Right lobe of liver (tissue), 6 donors: Measurements from ENCODE around the gene PTRHD1. TPM values are rescaled to one million over a fixed set of nuclear protein-coding genes. Genes with fewer than 3 reads are reported as not detected.

Source experiments
- ATAC-seq, 4 donors: fragments of 200-7000 bp; cut with Tn5 transposase; one replicate each; pipeline ENCODE4 v1.9.1; 2020; ENCODE audit warnings: mild to moderate bottlenecking in 4 of 4, moderate library complexity in 4 of 4
- DNase-seq, 3 donors: peaks; one replicate each; pipeline ENCODE4 v3.0.0-alpha.2; 2020
- H3K27ac ChIP-seq, 3 donors: fragments of 200-600 bp; one replicate each; pipeline ENCODE4 v1.8.0; 2022
- H3K27me3 ChIP-seq, 2 donors: fragments of 200-600 bp; one replicate each; pipeline ENCODE4 v1.8.0; 2022
- H3K36me3 ChIP-seq, 4 donors: fragments of 200-600 bp; sonication (generic) in 1 of 4; one replicate each; pipeline versions ENCODE4 v1.5.1 to v1.8.0; 2017 to 2022; ENCODE audit warnings: control low read depth in 1 of 4
- H3K4me1 ChIP-seq, 4 donors: fragments of 200-600 bp; sonication (generic) in 1 of 4; one replicate each; pipeline versions ENCODE4 v1.5.1 to v1.8.0; 2017 to 2022; ENCODE audit warnings: control low read depth in 1 of 4
- H3K4me3 ChIP-seq, 3 donors: fragments of 200-600 bp; one replicate each; pipeline ENCODE4 v1.8.0; 2022
- H3K9me3 ChIP-seq, 4 donors: fragments of 200-600 bp; sonication (generic) in 1 of 4; one replicate each; pipeline versions ENCODE4 v1.5.1 to v1.8.0; 2017 to 2022; ENCODE audit warnings: control low read depth in 1 of 4
- CTCF ChIP-seq, 4 donors: fragments of 200-600 bp in 3 of 4; fragments of 450-650 bp in 1 of 4; IDR thresholded peaks; one replicate each; pipeline versions ENCODE4 v1.5.1 to v1.8.0; 2016 to 2022; ENCODE audit warnings: antibody characterized with exemption in 4 of 4, mild to moderate bottlenecking in 2 of 4
- POLR2A ChIP-seq: fragments of 450-650 bp; IDR thresholded peaks from one replicate; pipeline ENCODE4 v1.6.1; 2017; ENCODE audit warnings: antibody characterized with exemption, mild to moderate bottlenecking
- WGBS: methylation state at CpG from one replicate; pipeline ENCODE4 v1.1.6; 2018; ENCODE audit warnings: low coverage, low lambda C conversion rate; ENCODE audit not compliant: insufficient coverage; ENCODE audit errors: missing lambda C conversion rate; 5-methylcytosine and 5-hydroxymethylcytosine counted together
- intact Hi-C, 2 donors: fragments of 100-400 bp; cut with DNase I; formaldehyde crosslinking; loops; one replicate each; pipeline versions ENCODE4 v1.11.2 to v1.14.1; 2022
- total RNA-seq, 6 experiments: library from RNA; depleted of rRNA in 2 of 6; stranded (reverse); fragments of >200 nt in 2 of 6; fragmentation: NEBNext Ultra II Directional in 3 of 6; extraction: Animal tissue kit (Norgen Biotek cat#: 25700) in 3 of 6; gene quantifications; one replicate each; pipeline versions ENCODE4 v1.1.0 to v1.2.4, GENCODE V29; 2016 to 2023
- donor health status: DM: no; HTN: yes; CAD: no.
- donor health status: DM: no; HTN: no; CAD: no.
- donor health status: DM: no; HTN: no; CAD: no.
- donor health status: DM: no; HTN: yes; CAD: no.
- donor health status: DM: no; HTN: yes; CAD: no.

PTRHD1 gene
- total RNA-seq, 6 experiments from 2014 or later: 10.1 to 16.4 (median 15.3) TPM

- intact Hi-C loops: loop anchor here in 1 of 2 donors (10.0 kb wide), 1 partner anchor 422 kb away; no protein-coding TSS in a partner anchor
- TF ChIP-seq POLR2A (no peak), CTCF (IDR thresholded peaks at IDR 0.05) (no peak)
Observed at GRCh38 chr2:24826773-24827145, 33.6 kb upstream of the PTRHD1 start.

GRCh38 chr2:24825883-24826772 is 32.9 kb upstream of the PTRHD1 start:
- DNase-seq: peak in 1 of 3 donors; percentile 41
- ATAC-seq: no peak
- no peak overlapping the region for H3K4me3 ChIP-seq
- H3K27me3 ChIP-seq: no peaks in the 10 kb centered on the region
- H3K36me3 ChIP-seq: no peaks in the 10 kb centered on the region
- WGBS: 53% methylated on average over 2 of the region's 14 CpGs
- peaks cover 0 to 4% (median 0%) of the 10 kb centered on the region in 4 donors for H3K4me1 ChIP-seq
- H3K9me3 ChIP-seq: no peaks in the 10 kb centered on the region
- intact Hi-C loops: loop anchor here in 1 of 2 donors (10.0 kb wide), 1 partner anchor 421 kb away; no protein-coding TSS in a partner anchor
- TF ChIP-seq POLR2A: no peak
- TF ChIP-seq CTCF (IDR thresholded peaks at IDR 0.05): no peak
- no peak overlapping the region for H3K27ac ChIP-seq

More at GRCh38 chr2:24826773-24827145, 33.6 kb upstream of the PTRHD1 start:
- no peaks in the 10 kb centered on the region for H3K27me3 ChIP-seq
- ATAC-seq (no peak), DNase-seq (no peak)
- H3K27ac ChIP-seq: no peak overlapping the region
- no peaks in the 10 kb centered on the region for H3K9me3 ChIP-seq
- no peaks in the 10 kb centered on the region for H3K36me3 ChIP-seq
- no peak overlapping the region for H3K4me3 ChIP-seq
- peaks cover 0 to 4% (median 0%) of the 10 kb centered on the region in 4 donors for H3K4me1 ChIP-seq
- WGBS: 78% methylated on average over 5 of the region's 5 CpGs

- H3K4me3 ChIP-seq: no peak overlapping the region
- H3K36me3 ChIP-seq: no peaks in the 10 kb centered on the region
- no peaks in the 10 kb centered on the region for H3K9me3 ChIP-seq
- no peak overlapping the region for H3K27ac ChIP-seq
- DNase-seq (peak in 1 of 3 donors; percentile 37), ATAC-seq (no peak)
- intact Hi-C loops: loop anchor here in 1 of 2 donors (10.0 kb wide), 1 partner anchor 420 kb away; no protein-coding TSS in a partner anchor
- peaks cover 0 to 4% (median 0%) of the 10 kb centered on the region in 4 donors for H3K4me1 ChIP-seq
- H3K27me3 ChIP-seq: no peaks in the 10 kb centered on the region
- TF ChIP-seq POLR2A: no peak
- peak in 3 of 4 donors; percentile 32 to 42 (median 35) for TF ChIP-seq CTCF (IDR thresholded peaks at IDR 0.05)
- WGBS: 84% methylated on average over 3 of the region's 16 CpGs
Observed at GRCh38 chr2:24824966-24825882, 32.0 kb upstream of the PTRHD1 start.

GRCh38 chr2:24824071-24824588 is 30.9 kb upstream of the PTRHD1 start:
- 97% methylated on average over 12 of the region's 14 CpGs for WGBS
- DNase-seq (peak in 1 of 3 donors; percentile 29), ATAC-seq (no peak)
- no peaks in the 10 kb centered on the region for H3K27me3 ChIP-seq
- intact Hi-C loops: loop anchor here in 1 of 2 donors (10.0 kb wide), 1 partner anchor 419 kb away; no protein-coding TSS in a partner anchor
- no peaks in the 10 kb centered on the region for H3K36me3 ChIP-seq
- H3K4me1 ChIP-seq: peaks cover 0 to 4% (median 0%) of the 10 kb centered on the region in 4 donors
- H3K9me3 ChIP-seq: no peaks in the 10 kb centered on the region
- TF ChIP-seq POLR2A (no peak), CTCF (IDR thresholded peaks at IDR 0.05) (no peak)
- no peak overlapping the region for H3K27ac ChIP-seq
- H3K4me3 ChIP-seq: no peak overlapping the region
